ENCODE measurements around the gene ENAM. TPM values are rescaled to one million over a fixed set of nuclear protein-coding genes. Genes with fewer than 3 reads are reported as not detected.

ENAM gene
- total and polyA plus RNA-seq, 12 donors: 0.49 to 13.1 (median 11.1) TPM

DNA sequence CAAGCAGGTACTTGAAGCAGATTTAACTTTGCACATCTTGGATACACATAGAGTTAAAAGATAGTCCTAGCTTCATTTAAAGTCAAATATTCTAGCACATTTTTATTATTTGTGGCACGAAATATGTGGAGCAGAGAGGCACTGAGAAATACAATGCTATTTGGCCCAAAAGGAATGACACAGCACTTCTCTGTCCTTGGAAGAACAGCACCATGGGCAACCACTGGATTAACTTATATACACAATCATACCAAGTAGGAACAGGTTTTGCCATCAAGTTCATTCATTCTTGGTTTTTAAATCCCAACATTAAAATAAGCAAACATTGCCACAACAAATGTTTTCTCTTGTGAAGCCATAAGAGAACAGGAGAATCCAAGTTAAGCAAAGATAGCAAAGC, 924 bp upstream of the ENAM start:
- DNase-seq (no peak), ATAC-seq (no peak)
- Histone ChIP-seq H3K9me3 (no peaks in the 10 kb centered on the region), H3K27me3 (no peaks in the 10 kb centered on the region), H3K4me3 (no peak overlapping the region), H3K27ac (no peak overlapping the region), H3K4me1 (no peaks in the 10 kb centered on the region), H3K36me3 (no peaks in the 10 kb centered on the region)
- TF ChIP-seq, protein P1, sequence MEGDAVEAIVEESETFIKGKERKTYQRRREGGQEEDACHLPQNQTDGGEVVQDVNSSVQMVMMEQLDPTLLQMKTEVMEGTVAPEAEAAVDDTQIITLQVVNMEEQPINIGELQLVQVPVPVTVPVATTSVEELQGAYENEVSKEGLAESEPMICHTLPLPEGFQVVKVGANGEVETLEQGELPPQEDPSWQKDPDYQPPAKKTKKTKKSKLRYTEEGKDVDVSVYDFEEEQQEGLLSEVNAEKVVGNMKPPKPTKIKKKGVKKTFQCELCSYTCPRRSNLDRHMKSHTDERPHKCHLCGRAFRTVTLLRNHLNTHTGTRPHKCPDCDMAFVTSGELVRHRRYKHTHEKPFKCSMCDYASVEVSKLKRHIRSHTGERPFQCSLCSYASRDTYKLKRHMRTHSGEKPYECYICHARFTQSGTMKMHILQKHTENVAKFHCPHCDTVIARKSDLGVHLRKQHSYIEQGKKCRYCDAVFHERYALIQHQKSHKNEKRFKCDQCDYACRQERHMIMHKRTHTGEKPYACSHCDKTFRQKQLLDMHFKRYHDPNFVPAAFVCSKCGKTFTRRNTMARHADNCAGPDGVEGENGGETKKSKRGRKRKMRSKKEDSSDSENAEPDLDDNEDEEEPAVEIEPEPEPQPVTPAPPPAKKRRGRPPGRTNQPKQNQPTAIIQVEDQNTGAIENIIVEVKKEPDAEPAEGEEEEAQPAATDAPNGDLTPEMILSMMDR (IDR thresholded peaks at IDR 0.05): no peak
- intact Hi-C loops (cut with DNase I): no loop called here
- WGBS, 2 donors: 72 to 83% methylated on average over 1 of the region's 1 CpG

DNA sequence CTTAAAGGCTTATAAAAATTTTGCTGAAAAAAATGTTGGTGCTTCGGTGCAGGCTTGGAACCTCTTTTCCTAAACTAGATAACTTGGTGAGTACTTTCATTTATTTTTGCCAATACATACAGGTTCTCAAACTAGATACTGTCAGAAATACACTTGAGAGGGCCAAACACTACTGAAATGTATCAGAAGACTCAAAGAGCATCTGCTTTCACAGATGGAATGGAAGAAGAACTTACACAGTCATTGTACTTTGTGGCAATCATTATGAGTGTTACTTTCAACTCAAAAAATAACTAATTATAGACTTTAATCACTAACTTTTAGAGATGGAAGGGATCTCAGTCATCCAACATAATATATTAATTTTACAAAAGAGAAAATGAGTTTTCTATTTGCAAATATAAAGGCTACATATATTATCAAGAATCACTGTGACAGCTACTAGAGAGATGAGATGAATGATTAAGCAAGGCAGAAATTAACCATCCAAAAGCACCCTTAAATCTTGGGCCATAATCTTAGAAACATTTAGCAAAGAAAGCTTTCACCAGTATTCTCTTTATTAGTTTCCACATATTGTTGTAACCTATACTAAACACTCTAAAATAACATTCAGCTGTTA, 1.0 kb downstream of the ENAM start:
- Histone ChIP-seq H3K27me3 (no peaks in the 10 kb centered on the region), H3K9me3 (no peaks in the 10 kb centered on the region), H3K36me3 (no peaks in the 10 kb centered on the region), H3K4me3 (no peak overlapping the region), H3K27ac (no peak overlapping the region), H3K4me1 (no peaks in the 10 kb centered on the region)
- intact Hi-C loops (cut with DNase I): no loop called here
- no peak for DNase-seq
- WGBS, 2 donors: 86 to 96% methylated on average over 1 of the region's 1 CpG
- ATAC-seq: no peak
- TF ChIP-seq, protein P1 (IDR thresholded peaks at IDR 0.05): no peak

DNA sequence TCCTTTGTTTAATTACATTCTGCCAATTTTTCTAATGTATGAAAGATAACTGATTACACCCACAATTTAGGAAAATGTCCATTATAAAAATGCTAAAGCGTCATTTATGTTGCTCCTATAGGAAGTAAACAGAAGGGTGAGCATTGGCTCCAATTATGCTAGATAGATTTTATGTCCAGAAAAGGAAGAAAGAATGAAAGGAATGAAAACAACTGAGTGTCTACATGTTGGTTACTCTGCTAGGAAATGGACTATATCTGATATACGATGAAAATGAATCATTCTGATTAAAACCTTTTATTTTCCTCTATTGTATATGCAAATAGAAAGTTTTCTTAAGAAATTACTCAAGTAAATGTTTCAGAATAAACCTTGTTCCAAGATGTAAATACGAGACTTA, 1.6 kb downstream of the ENAM start:
- Histone ChIP-seq H3K27me3 (no peaks in the 10 kb centered on the region), H3K27ac (no peak overlapping the region), H3K4me3 (no peak overlapping the region), H3K9me3 (no peaks in the 10 kb centered on the region), H3K36me3 (no peaks in the 10 kb centered on the region), H3K4me1 (no peaks in the 10 kb centered on the region)
- intact Hi-C loops (cut with DNase I): no loop called here
- 80 to 84% methylated on average over 3 of the region's 3 CpGs for WGBS, 2 donors
- TF ChIP-seq, protein P1 (IDR thresholded peaks at IDR 0.05): no peak
- ATAC-seq (no peak), DNase-seq (no peak)

DNA sequence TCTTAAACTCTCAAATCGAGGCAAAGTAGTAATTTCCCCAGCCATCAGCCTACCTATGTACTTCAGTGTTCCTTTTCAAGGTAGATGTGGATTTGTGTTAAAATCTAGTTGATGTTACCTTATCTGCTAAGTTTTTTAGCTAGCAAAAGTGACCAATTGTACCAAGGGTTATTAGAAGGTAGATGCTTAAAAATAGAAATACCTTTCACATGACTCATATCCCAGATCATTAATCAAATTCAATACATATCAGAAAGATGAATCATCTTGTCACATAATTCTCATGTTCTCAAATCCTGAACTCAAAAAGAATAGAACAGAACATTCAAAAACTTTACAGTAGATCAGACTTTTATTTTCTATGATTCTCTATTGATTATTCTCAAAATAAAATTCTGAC, 3.5 kb downstream of the ENAM start:
- TF ChIP-seq, protein P1 (IDR thresholded peaks at IDR 0.05): no peak
- Histone ChIP-seq H3K9me3 (no peaks in the 10 kb centered on the region), H3K4me3 (no peak overlapping the region), H3K27me3 (no peaks in the 10 kb centered on the region), H3K27ac (no peak overlapping the region), H3K36me3 (no peaks in the 10 kb centered on the region), H3K4me1 (peaks cover 0 to 4% (median 3%) of the 10 kb centered on the region in 9 donors)
- WGBS, 2 donors: 75 to 78% methylated on average over 1 of the region's 1 CpG
- DNase-seq (no peak), ATAC-seq (no peak)
- intact Hi-C loops (cut with DNase I): no loop called here
